ENCODE measurements around the gene MED12L.

The MED12L gene

GRCh38 chr3:151350656-151351055 is 265.2 kb downstream of the MED12L start (continued):
- TF ChIP-seq ZNF280C (tag by site-specific recombination; IDR thresholded peaks at IDR 0.05), result no peak

- H3K4me1 ChIP-seq (ENCODE audit: control insufficient read depth, insufficient read depth, low read length), result no peaks in the 10 kb centered on the region
- no peaks in the 10 kb centered on the region for H3K9me3 ChIP-seq (ENCODE audit: control insufficient read depth, insufficient read depth, low read depth, low read length)
- TF ChIP-seq ZNF785 (tag by site-specific recombination; IDR thresholded peaks at IDR 0.05) (no peak), ZNF366 (tag by site-specific recombination; conservative IDR thresholded peaks at IDR 0.05) (no peak), PATZ1 (tag by site-specific recombination; IDR thresholded peaks at IDR 0.05) (no peak), SCRT2 (tag by site-specific recombination; IDR thresholded peaks at IDR 0.05) (no peak), ZNF660 (tag by site-specific recombination; IDR thresholded peaks at IDR 0.05) (no peak), ZNF354C (tag by site-specific recombination; IDR thresholded peaks at IDR 0.05; ENCODE audit: borderline replicate concordance, low read depth) (no peak), SETDB1 (IDR thresholded peaks at IDR 0.05; ENCODE audit: insufficient read length, low read length) (no peak), HOXD13 (CRISPR knock-in tag; IDR thresholded peaks at IDR 0.05; ENCODE audit: borderline replicate concordance) (no peak), ZNF114 (tag by site-specific recombination; IDR thresholded peaks at IDR 0.05) (no peak)
- no peak overlapping the region for H3K27ac ChIP-seq (ENCODE audit: extremely low read depth, low read depth, low read length)
- ChIA-PET POLR2A (no interaction called here), CTCF (no interaction called here)
- no peak overlapping the region for H3K4me3 ChIP-seq (ENCODE audit: low read depth, low read length)
- H3K36me3 ChIP-seq (ENCODE audit: control insufficient read depth in 2 of 2, insufficient read depth in 1 of 2, low read length in 2 of 2), result peaks cover 0 to 5% of the 10 kb centered on the region in 2 experiments; a peak in 1 of 3 replicates
These were observed 265.8 kb downstream of the MED12L start for GRCh38 chr3:151351219-151351618.

GRCh38 chr3:151351648-151352047 is 266.2 kb downstream of the MED12L start:
- ChIA-PET POLR2A (no interaction called here), CTCF (no interaction called here)
- H3K27ac ChIP-seq (ENCODE audit: extremely low read depth, low read depth, low read length), result no peak overlapping the region

More at GRCh38 chr3:151351648-151352047, 266.2 kb downstream of the MED12L start:
- Histone ChIP-seq H3K4me1 (ENCODE audit: control insufficient read depth, insufficient read depth, low read length) (no peaks in the 10 kb centered on the region), H3K36me3 (ENCODE audit: control insufficient read depth in 2 of 2, insufficient read depth in 1 of 2, low read length in 2 of 2) (peaks cover 0 to 5% of the 10 kb centered on the region in 2 experiments; a peak in 1 of 3 replicates), H3K4me3 (ENCODE audit: low read depth, low read length) (no peak overlapping the region), H3K9me3 (ENCODE audit: control insufficient read depth, insufficient read depth, low read depth, low read length) (no peaks in the 10 kb centered on the region)
- no peak for TF ChIP-seq ZNF529 (tag by site-specific recombination; IDR thresholded peaks at IDR 0.05; ENCODE audit: insufficient replicate concordance)
- no peak for TF ChIP-seq ZNF701 (tag by site-specific recombination; IDR thresholded peaks at IDR 0.05)
- no peak for TF ChIP-seq ZNF157 (tag by site-specific recombination; IDR thresholded peaks at IDR 0.05)
- no peak for TF ChIP-seq ZNF513 (tag by site-specific recombination; IDR thresholded peaks at IDR 0.05)
- TF ChIP-seq ZNF571 (tag by site-specific recombination; IDR thresholded peaks at IDR 0.05), result no peak
- no peak for TF ChIP-seq ZBTB17 (tag by site-specific recombination; IDR thresholded peaks at IDR 0.05)
- no peak for TF ChIP-seq ZNF416 (tag by site-specific recombination; IDR thresholded peaks at IDR 0.05)
- no peak for TF ChIP-seq ZNF785 (tag by site-specific recombination; IDR thresholded peaks at IDR 0.05)
- TF ChIP-seq KLF10 (tag by site-specific recombination; IDR thresholded peaks at IDR 0.05), result no peak
- no peak for TF ChIP-seq ZNF843 (tag by site-specific recombination; IDR thresholded peaks at IDR 0.05)
- TF ChIP-seq ZNF37A (tag by site-specific recombination; IDR thresholded peaks at IDR 0.05), result no peak
- TF ChIP-seq BCL11A (tag by site-specific recombination; IDR thresholded peaks at IDR 0.05; ENCODE audit: low read depth), result no peak
- no peak for TF ChIP-seq AEBP2 (tag by site-specific recombination; IDR thresholded peaks at IDR 0.05; ENCODE audit: borderline replicate concordance)
- TF ChIP-seq ZNF654 (tag by site-specific recombination; IDR thresholded peaks at IDR 0.05; ENCODE audit: low read depth), result no peak
- TF ChIP-seq TRIM28 (IDR thresholded peaks at IDR 0.05; ENCODE audit: borderline replicate concordance, low read length), result no peak

Data from HEK293 (cell line).